GM23248 (cell line): ENCODE results near the gene ST6GALNAC3. TPM values are rescaled to one million over a fixed set of nuclear protein-coding genes. Genes with fewer than 3 reads are reported as not detected.

Experiments
- DNase-seq: peaks from one replicate; pipeline ENCODE4 v3.0.0-alpha.2; 2015
- H2AFZ ChIP-seq: fragments of 200-600 bp; sonication (generic); 2 replicates; pipeline ENCODE4 v1.6.1; 2016; ENCODE audit warnings: antibody characterized with exemption
- H3F3A ChIP-seq: fragments of 200-600 bp; sonication (generic); 2 replicates; pipeline ENCODE4 v1.6.1; 2016; ENCODE audit warnings: mild to moderate bottlenecking, antibody characterized with exemption, mixed run types; ENCODE audit not compliant: insufficient read depth
- H3K27ac ChIP-seq: fragments of 200-600 bp; sonication (generic); 2 replicates; pipeline ENCODE4 v1.5.1; 2016; ENCODE audit warnings: mild to moderate bottlenecking
- H3K27me3 ChIP-seq: fragments of 200-600 bp; sonication (generic); replicated peaks from 2 replicates; pipeline ENCODE4 v1.6.1; 2016; ENCODE audit warnings: mild to moderate bottlenecking; ENCODE audit not compliant: insufficient read depth
- H3K36me3 ChIP-seq: fragments of 200-600 bp; sonication (generic); 2 replicates; pipeline ENCODE4 v1.6.1; 2016; ENCODE audit warnings: low read depth, mild to moderate bottlenecking
- H3K4me1 ChIP-seq: fragments of 200-600 bp; sonication (generic); 2 replicates; pipeline ENCODE4 v1.6.1; 2016; ENCODE audit warnings: mild to moderate bottlenecking; ENCODE audit not compliant: insufficient read depth
- H3K4me2 ChIP-seq: fragments of 200-600 bp; sonication (generic); one replicate; pipeline ENCODE4 v1.6.1; 2016; ENCODE audit warnings: mild to moderate bottlenecking; ENCODE audit not compliant: unreplicated experiment
- H3K4me3 ChIP-seq: fragments of 200-600 bp; sonication (generic); 2 replicates; pipeline ENCODE4 v1.5.1; 2016; ENCODE audit warnings: mild to moderate bottlenecking
- H3K79me2 ChIP-seq: fragments of 200-600 bp; sonication (generic); 2 replicates; pipeline ENCODE4 v1.6.1; 2016; ENCODE audit warnings: mild to moderate bottlenecking; ENCODE audit not compliant: insufficient read depth
- H3K9ac ChIP-seq: fragments of 200-600 bp; sonication (generic); 2 replicates; pipeline ENCODE4 v1.6.1; 2016; ENCODE audit warnings: mild to moderate bottlenecking
- H3K9me2 ChIP-seq: fragments of 200-600 bp; sonication (generic); 2 replicates; pipeline ENCODE4 v1.6.1; 2016; ENCODE audit warnings: mixed run types, mild to moderate bottlenecking, moderate library complexity; ENCODE audit not compliant: insufficient read depth
- H3K9me3 ChIP-seq: fragments of 200-600 bp; sonication (generic); one replicate; pipeline ENCODE4 v1.6.1; 2017; ENCODE audit warnings: low read depth
- H4K20me1 ChIP-seq: fragments of 200-600 bp; sonication (generic); 2 replicates; pipeline ENCODE4 v1.6.0; 2016; ENCODE audit not compliant: insufficient read depth
- EZH2 ChIP-seq: fragments of 200-600 bp; sonication (generic); IDR thresholded peaks from 2 replicates; pipeline ENCODE4 v1.6.1; 2018; ENCODE audit warnings: antibody characterized with exemption, mild to moderate bottlenecking; ENCODE audit not compliant: insufficient read depth, poor library complexity, severe bottlenecking
- EZH2phosphoT487 ChIP-seq: fragments of 200-600 bp; sonication (generic); IDR thresholded peaks from 2 replicates; pipeline ENCODE4 v1.6.1; 2018; ENCODE audit warnings: antibody characterized with exemption, moderate library complexity, mild to moderate bottlenecking, low read depth; ENCODE audit not compliant: insufficient read depth
- WGBS, 2 experiments: methylation state at CpG; one replicate each; pipeline ENCODE4 v1.1.6; 2015 to 2017; ENCODE audit warnings: low lambda C conversion rate in 2 of 2, low coverage in 1 of 2; ENCODE audit errors: missing lambda C conversion rate in 2 of 2; 5-methylcytosine and 5-hydroxymethylcytosine counted together
- in situ Hi-C: fragments of 300-500 bp; cut with MboI; formaldehyde crosslinking; loops from 2 replicates; pipeline ENCODE4 v1.15.0; 2020
- polyA plus RNA-seq: library from polyadenylated mRNA; unstranded; fragments of >200 nt; fragmentation: Nextera tagmentation; extraction: Ambion mirVana; gene quantifications from 2 replicates; pipeline ENCODE4 v1.2.1, GENCODE V29; 2016
- total RNA-seq: library from RNA; depleted of rRNA; stranded (reverse); fragments of >200 nt; shearing (Covaris generic); gene quantifications from 2 replicates; pipeline ENCODE4 v1.2.3, GENCODE V29; 2014

ST6GALNAC3 gene
- total and polyA plus RNA-seq, 2 experiments from 2014 or later: not detected

- 39 to 42% methylated on average over 4 of the region's 4 CpGs for WGBS, 2 experiments
- TF ChIP-seq EZH2phosphoT487: no peak
- TF ChIP-seq EZH2: no peak
Measured at GRCh38 chr1:76231320-76231719, 156.8 kb downstream of the ST6GALNAC3 start.

GRCh38 chr1:76232666-76233065 lies 158.1 kb downstream of the ST6GALNAC3 start:
- in situ Hi-C loops: no loop called here
- 81% methylated on average over 4 of the region's 4 CpGs for WGBS, 2 experiments

More at GRCh38 chr1:76231320-76231719, 156.8 kb downstream of the ST6GALNAC3 start:
- Histone ChIP-seq H3K27me3 (no peaks in the 10 kb centered on the region), H3K9ac (no peak overlapping the region), H3K4me2 (no peak overlapping the region), H3K27ac (no peak overlapping the region), H3K36me3 (no peaks in the 10 kb centered on the region), H2AFZ (no peak overlapping the region), H3K9me2 (no peaks in the 10 kb centered on the region), H3K79me2 (no peaks in the 10 kb centered on the region), H3K9me3 (no peaks in the 10 kb centered on the region), H3K4me3 (no peak overlapping the region), H3F3A (no peaks in the 10 kb centered on the region), H3K4me1 (no peaks in the 10 kb centered on the region), H4K20me1 (no peaks in the 10 kb centered on the region)
- in situ Hi-C loops: no loop called here
- no peak for DNase-seq

GRCh38 chr1:76234061-76234460 lies 159.5 kb downstream of the ST6GALNAC3 start:
- Histone ChIP-seq H3K4me1 (no peaks in the 10 kb centered on the region), H3K4me2 (no peak overlapping the region), H3F3A (no peaks in the 10 kb centered on the region), H3K36me3 (no peaks in the 10 kb centered on the region), H3K27me3 (no peaks in the 10 kb centered on the region), H3K9me2 (no peaks in the 10 kb centered on the region), H4K20me1 (no peaks in the 10 kb centered on the region), H3K9me3 (no peaks in the 10 kb centered on the region), H3K9ac (no peak overlapping the region), H3K79me2 (no peaks in the 10 kb centered on the region), H3K27ac (no peak overlapping the region), H3K4me3 (no peak overlapping the region), H2AFZ (no peak overlapping the region)
- no peak for TF ChIP-seq EZH2phosphoT487
- TF ChIP-seq EZH2: no peak
- 68 to 69% methylated on average over 2 of the region's 2 CpGs for WGBS, 2 experiments
- in situ Hi-C loops: no loop called here
- no peak for DNase-seq

More at GRCh38 chr1:76232666-76233065, 158.1 kb downstream of the ST6GALNAC3 start:
- no peaks in the 10 kb centered on the region for H4K20me1 ChIP-seq
- H2AFZ ChIP-seq: no peak overlapping the region
- H3K79me2 ChIP-seq: no peaks in the 10 kb centered on the region
- H3K4me1 ChIP-seq: no peaks in the 10 kb centered on the region
- DNase-seq: no peak
- H3K36me3 ChIP-seq: no peaks in the 10 kb centered on the region
- H3K9ac ChIP-seq: no peak overlapping the region
- no peaks in the 10 kb centered on the region for H3K27me3 ChIP-seq
- H3F3A ChIP-seq: no peaks in the 10 kb centered on the region
- no peak overlapping the region for H3K4me3 ChIP-seq
- no peak for TF ChIP-seq EZH2phosphoT487
- no peak for TF ChIP-seq EZH2
- H3K9me3 ChIP-seq: no peaks in the 10 kb centered on the region
- no peaks in the 10 kb centered on the region for H3K9me2 ChIP-seq
- H3K27ac ChIP-seq: no peak overlapping the region
- no peak overlapping the region for H3K4me2 ChIP-seq

- 74 to 78% methylated on average over 5 of the region's 5 CpGs for WGBS, 2 experiments
- Histone ChIP-seq H3K9me3 (no peaks in the 10 kb centered on the region), H3K27ac (no peak overlapping the region), H4K20me1 (no peaks in the 10 kb centered on the region), H3K27me3 (no peaks in the 10 kb centered on the region), H3F3A (no peaks in the 10 kb centered on the region), H3K9me2 (no peaks in the 10 kb centered on the region), H3K79me2 (no peaks in the 10 kb centered on the region), H3K36me3 (no peaks in the 10 kb centered on the region), H2AFZ (no peak overlapping the region), H3K4me3 (no peak overlapping the region), H3K4me1 (no peaks in the 10 kb centered on the region), H3K9ac (no peak overlapping the region), H3K4me2 (no peak overlapping the region)
- DNase-seq: no peak
- in situ Hi-C loops: no loop called here
- TF ChIP-seq EZH2phosphoT487: no peak
- TF ChIP-seq EZH2: no peak
Measured at GRCh38 chr1:76237211-76237610, 162.7 kb downstream of the ST6GALNAC3 start.

- DNase-seq: no peak
- Histone ChIP-seq H3K9ac (no peak overlapping the region), H3K4me1 (no peaks in the 10 kb centered on the region), H3K4me3 (no peak overlapping the region), H3F3A (no peaks in the 10 kb centered on the region), H3K27ac (no peak overlapping the region), H3K4me2 (no peak overlapping the region), H2AFZ (no peak overlapping the region), H3K36me3 (no peaks in the 10 kb centered on the region), H3K9me3 (no peaks in the 10 kb centered on the region), H3K27me3 (no peaks in the 10 kb centered on the region), H4K20me1 (no peaks in the 10 kb centered on the region), H3K9me2 (no peaks in the 10 kb centered on the region), H3K79me2 (no peaks in the 10 kb centered on the region)
- WGBS, 2 experiments: 57 to 61% methylated on average over 6 of the region's 6 CpGs
- in situ Hi-C loops: no loop called here
- no peak for TF ChIP-seq EZH2
- TF ChIP-seq EZH2phosphoT487: no peak
Measured at GRCh38 chr1:76238094-76238628, 163.6 kb downstream of the ST6GALNAC3 start.
